Tibial nerve (tissue), 4 donors: ENCODE data around the gene ZNF438. TPM values are rescaled to one million over a fixed set of nuclear protein-coding genes. Genes with fewer than 3 reads are reported as not detected.

ENCODE experiments used
- DNase-seq, 2 donors: peaks; one replicate each; pipeline ENCODE4 v3.0.0-alpha.2; 2019; ENCODE audit warnings: low spot score in 2 of 2
- H3K27ac ChIP-seq, 4 donors: fragments of 200-600 bp; sonication (generic) in 3 of 4; one replicate each; pipeline ENCODE4 v1.5.1; 2017 to 2019; ENCODE audit warnings: mild to moderate bottlenecking in 1 of 4
- H3K27me3 ChIP-seq, 2 donors: fragments of 200-600 bp; sonication (generic) in 1 of 2; one replicate each; pipeline versions ENCODE4 v1.5.1 to v1.6.0; 2017 to 2019
- H3K36me3 ChIP-seq, 3 donors: fragments of 200-600 bp; sonication (generic); one replicate each; pipeline ENCODE4 v1.5.1; 2018 to 2019
- H3K4me1 ChIP-seq, 4 donors: fragments of 200-600 bp; sonication (generic) in 3 of 4; one replicate each; pipeline ENCODE4 v1.5.1; 2017 to 2019
- H3K4me3 ChIP-seq, 4 donors: fragments of 200-600 bp; sonication (generic) in 3 of 4; one replicate each; pipeline ENCODE4 v1.5.1; 2017 to 2019; ENCODE audit warnings: mild to moderate bottlenecking in 1 of 4, moderate library complexity in 1 of 4
- H3K9me3 ChIP-seq, 4 donors: fragments of 200-600 bp; sonication (generic) in 3 of 4; one replicate each; pipeline ENCODE4 v1.5.1; 2017 to 2019
- CTCF ChIP-seq, 5 experiments: fragments of 200-600 bp in 3 of 5; fragments of 450-650 bp in 2 of 5; sonication (generic) in 3 of 5; IDR thresholded peaks; one replicate each; pipeline ENCODE4 v1.5.1; 2016 to 2019; ENCODE audit warnings: antibody characterized with exemption in 5 of 5, mild to moderate bottlenecking in 3 of 5, moderate library complexity in 2 of 5
- EP300 ChIP-seq, 2 donors: sonication (generic); formaldehyde crosslinking; IDR thresholded peaks; one replicate each; pipeline ENCODE4 v1.6.1; 2017; ENCODE audit warnings: antibody characterized with exemption in 2 of 2, mild to moderate bottlenecking in 1 of 2
- POLR2A ChIP-seq, 2 donors: fragments of 450-650 bp; IDR thresholded peaks; one replicate each; pipeline ENCODE4 v1.6.1; 2017; ENCODE audit warnings: antibody characterized with exemption in 2 of 2, mild to moderate bottlenecking in 2 of 2, moderate library complexity in 2 of 2
- WGBS, 2 donors: methylation state at CpG; one replicate each; pipeline ENCODE4 v1.1.5; 2018; 5-methylcytosine and 5-hydroxymethylcytosine counted together
- total RNA-seq, 4 donors: library from RNA; depleted of rRNA; stranded (reverse); fragments of >200 nt; gene quantifications; one replicate each; pipeline ENCODE4 v1.1.0, GENCODE V29; 2016

ZNF438 gene
- total RNA-seq, 4 donors from 2014 or later = 10.8 to 26.5 (median 19.7) TPM

GRCh38 chr10:30943451-30943850 lies 88.2 kb downstream of the ZNF438 start:
- no peak overlapping the region for H3K27ac ChIP-seq
- H3K27me3 ChIP-seq = no peaks in the 10 kb centered on the region
- H3K4me1 ChIP-seq = peaks cover 0 to 33% (median 3%) of the 10 kb centered on the region in 4 donors
- H3K36me3 ChIP-seq = peaks cover 0 to 10% (median 0%) of the 10 kb centered on the region in 3 donors
- H3K4me3 ChIP-seq = no peak overlapping the region
- no peak for DNase-seq
- TF ChIP-seq EP300 (IDR thresholded peaks at IDR 0.05) = no peak
- no peak for TF ChIP-seq CTCF (IDR thresholded peaks at IDR 0.05)
- TF ChIP-seq POLR2A (IDR thresholded peaks at IDR 0.05) = no peak
- no peaks in the 10 kb centered on the region for H3K9me3 ChIP-seq

GRCh38 chr10:30940256-30940655 lies 91.4 kb downstream of the ZNF438 start:
- Histone ChIP-seq H3K4me3 (no peak overlapping the region), H3K36me3 (peaks cover 0 to 32% (median 0%) of the 10 kb centered on the region in 3 donors), H3K27ac (peak overlapping the region in 1 of 4 donors; percentile 8), H3K27me3 (no peaks in the 10 kb centered on the region), H3K9me3 (no peaks in the 10 kb centered on the region), H3K4me1 (peaks cover 0 to 39% (median 3%) of the 10 kb centered on the region in 4 donors)
- WGBS, 2 donors = 35 to 36% methylated on average over 6 of the region's 6 CpGs
- no peak for DNase-seq
- TF ChIP-seq EP300 (IDR thresholded peaks at IDR 0.05) = no peak
- no peak for TF ChIP-seq CTCF (IDR thresholded peaks at IDR 0.05)
- TF ChIP-seq POLR2A (IDR thresholded peaks at IDR 0.05) = no peak

- Histone ChIP-seq H3K27me3 (no peaks in the 10 kb centered on the region), H3K27ac (peak overlapping the region in 1 of 4 donors; percentile 8), H3K4me3 (no peak overlapping the region), H3K36me3 (peaks cover 0 to 35% (median 0%) of the 10 kb centered on the region in 3 donors), H3K9me3 (no peaks in the 10 kb centered on the region), H3K4me1 (peaks cover 0 to 39% (median 3%) of the 10 kb centered on the region in 4 donors)
- no peak for DNase-seq
- TF ChIP-seq EP300 (IDR thresholded peaks at IDR 0.05) (no peak), CTCF (IDR thresholded peaks at IDR 0.05) (no peak), POLR2A (IDR thresholded peaks at IDR 0.05) (no peak)
Measured at GRCh38 chr10:30939643-30940251, 91.9 kb downstream of the ZNF438 start.

- Histone ChIP-seq H3K36me3 (peaks cover 0 to 60% (median 0%) of the 10 kb centered on the region in 3 donors), H3K4me1 (peaks cover 0 to 12% (median 1%) of the 10 kb centered on the region in 4 donors), H3K4me3 (no peak overlapping the region), H3K9me3 (no peaks in the 10 kb centered on the region), H3K27me3 (no peaks in the 10 kb centered on the region), H3K27ac (no peak overlapping the region)
- no peak for DNase-seq
- TF ChIP-seq EP300 (IDR thresholded peaks at IDR 0.05) (no peak), CTCF (IDR thresholded peaks at IDR 0.05) (no peak), POLR2A (IDR thresholded peaks at IDR 0.05) (no peak)
- whole genome bisulfite sequencing, 2 donors = 88 to 90% methylated on average over 1 of the region's 1 CpG
Measured at GRCh38 chr10:30935078-30935477, 96.6 kb downstream of the ZNF438 start.

- Histone ChIP-seq H3K27ac (no peak overlapping the region), H3K27me3 (no peaks in the 10 kb centered on the region), H3K9me3 (no peaks in the 10 kb centered on the region), H3K36me3 (peaks cover 0 to 52% (median 6%) of the 10 kb centered on the region in 3 donors), H3K4me1 (no peaks in the 10 kb centered on the region), H3K4me3 (no peak overlapping the region)
- TF ChIP-seq EP300 (IDR thresholded peaks at IDR 0.05) (no peak), POLR2A (IDR thresholded peaks at IDR 0.05) (no peak), CTCF (IDR thresholded peaks at IDR 0.05) (no peak)
- DNase-seq = no peak
Measured at GRCh38 chr10:30931094-30931493, 100.6 kb downstream of the ZNF438 start.
